HuH-7 (cell line): Measurements from ENCODE around the gene BFSP1.

Experiments
- DNase-seq: peaks from one replicate; pipeline ENCODE4 v3.0.0; 2011; ENCODE audit warnings: low spot score

The BFSP1 gene

GRCh38 chr20:17495826-17496225, 35.4 kb downstream of the BFSP1 start:
- no peak for DNase-seq

- no peak for DNase-seq
Measured at GRCh38 chr20:17494201-17494600, 37.0 kb downstream of the BFSP1 start.

GRCh38 chr20:17493173-17493572, 38.0 kb downstream of the BFSP1 start:
- no peak for DNase-seq

- DNase-seq, result no peak
Measured at GRCh38 chr20:17491488-17491887, 39.7 kb downstream of the BFSP1 start.

- DNase-seq, result no peak
Measured at GRCh38 chr20:17491041-17491440, 40.1 kb downstream of the BFSP1 start.

- DNase-seq, result no peak
Measured at GRCh38 chr20:17490501-17490900, 40.7 kb downstream of the BFSP1 start.

GRCh38 chr20:17488916-17489600, 42.1 kb downstream of the BFSP1 start:
- no peak for DNase-seq

- DNase-seq, result no peak
Measured at GRCh38 chr20:17485017-17485416, 46.2 kb downstream of the BFSP1 start.

GRCh38 chr20:17482536-17482935, 48.6 kb downstream of the BFSP1 start:
- no peak for DNase-seq

GRCh38 chr20:17481661-17482060, 49.5 kb downstream of the BFSP1 start:
- DNase-seq, result no peak

GRCh38 chr20:17480696-17481095, 50.5 kb downstream of the BFSP1 start:
- no peak for DNase-seq

- no peak for DNase-seq
Measured at GRCh38 chr20:17479063-17479657, 52.0 kb downstream of the BFSP1 start.

GRCh38 chr20:17473659-17474058, 57.5 kb downstream of the BFSP1 start:
- no peak for DNase-seq

GRCh38 chr20:17471606-17472187, 59.5 kb downstream of the BFSP1 start:
- no peak for DNase-seq

- DNase-seq, result no peak
Measured at GRCh38 chr20:17470973-17471372, 60.2 kb downstream of the BFSP1 start.

GRCh38 chr20:17470521-17470920, 60.7 kb downstream of the BFSP1 start:
- no peak for DNase-seq

- DNase-seq, result no peak
Measured at GRCh38 chr20:17469246-17470030, 61.7 kb downstream of the BFSP1 start.

- DNase-seq, result no peak
Measured at GRCh38 chr20:17468073-17468840, 62.9 kb downstream of the BFSP1 start.

- DNase-seq, result no peak
Measured at GRCh38 chr20:17467120-17467655, 64.0 kb downstream of the BFSP1 start.

GRCh38 chr20:17466641-17467040, 64.5 kb downstream of the BFSP1 start:
- no peak for DNase-seq

GRCh38 chr20:17465236-17465635, 65.9 kb downstream of the BFSP1 start:
- DNase-seq, result no peak

GRCh38 chr20:17463711-17464110, 67.5 kb downstream of the BFSP1 start:
- no peak for DNase-seq
